GM19193 (cell line): ENCODE results near the gene MIGA2.

Source experiments
- POLR2A ChIP-seq: IDR thresholded peaks from 4 replicates; pipeline ENCODE4 v1.6.1; 2011; ENCODE audit not compliant: insufficient read depth, insufficient read length; ENCODE audit errors: extremely low read depth

Gene MIGA2

GRCh38 chr9:129040113-129040643 is 3.8 kb downstream of the MIGA2 start:
- TF ChIP-seq POLR2A = no peak

- TF ChIP-seq POLR2A = no peak
Measured at GRCh38 chr9:129042016-129042415, 5.6 kb downstream of the MIGA2 start.

- TF ChIP-seq POLR2A = no peak
Measured at GRCh38 chr9:129052592-129052991, 16.2 kb downstream of the MIGA2 start.

GRCh38 chr9:129053020-129053419 is 16.6 kb downstream of the MIGA2 start:
- no peak for TF ChIP-seq POLR2A

GRCh38 chr9:129054163-129054851 is 17.9 kb downstream of the MIGA2 start:
- TF ChIP-seq POLR2A = no peak

- no peak for TF ChIP-seq POLR2A
Measured at GRCh38 chr9:129058965-129059795, 22.8 kb downstream of the MIGA2 start.

GRCh38 chr9:129059796-129060785 is 23.7 kb downstream of the MIGA2 start:
- no peak for TF ChIP-seq POLR2A

- TF ChIP-seq POLR2A = no peak
Measured at GRCh38 chr9:129060991-129061390, 24.6 kb downstream of the MIGA2 start.

GRCh38 chr9:129063061-129063460 is 26.6 kb downstream of the MIGA2 start:
- TF ChIP-seq POLR2A = no peak

- no peak for TF ChIP-seq POLR2A
Measured at GRCh38 chr9:129064499-129064908, 28.1 kb downstream of the MIGA2 start.

- TF ChIP-seq POLR2A = no peak
Measured at GRCh38 chr9:129068110-129068509, 31.7 kb downstream of the MIGA2 start.

GRCh38 chr9:129068990-129069861 is 32.8 kb downstream of the MIGA2 start:
- TF ChIP-seq POLR2A = peak; percentile 23

- TF ChIP-seq POLR2A = no peak
Measured at GRCh38 chr9:129069862-129070641, 33.6 kb downstream of the MIGA2 start.

GRCh38 chr9:129070696-129071525 is 34.5 kb downstream of the MIGA2 start:
- no peak for TF ChIP-seq POLR2A
